H9 (cell line): ENCODE results near the gene PARL. TPM values are rescaled to one million over a fixed set of nuclear protein-coding genes. Genes with fewer than 3 reads are reported as not detected.

Experiments used
- DNase-seq: peaks from one replicate; pipeline ENCODE4 v3.0.0-alpha.2; 2017
- H2AFZ ChIP-seq: one replicate; pipeline ENCODE4 v1.6.1; 2013; ENCODE audit warnings: mild to moderate bottlenecking, low read length, control low read depth, moderate library complexity
- H2AK5ac ChIP-seq: 2 replicates; pipeline ENCODE4 v1.6.1; 2013; ENCODE audit warnings: low read length, control low read depth, mixed read lengths; ENCODE audit not compliant: insufficient read length
- H2BK120ac ChIP-seq: one replicate; pipeline ENCODE4 v1.6.1; 2013; ENCODE audit warnings: low read depth, mild to moderate bottlenecking, low read length, control low read depth, inconsistent platforms; ENCODE audit not compliant: poor library complexity, severe bottlenecking
- H2BK12ac ChIP-seq: 2 replicates; pipeline ENCODE4 v1.6.1; 2013; ENCODE audit warnings: low read length, control low read depth, mixed read lengths, low read depth; ENCODE audit not compliant: insufficient read length
- H2BK15ac ChIP-seq: 2 replicates; pipeline ENCODE4 v1.6.1; 2013; ENCODE audit warnings: low read depth, low read length, control low read depth
- H2BK20ac ChIP-seq: one replicate; pipeline ENCODE4 v1.6.1; 2013; ENCODE audit warnings: low read depth, mild to moderate bottlenecking, low read length, control low read depth, inconsistent platforms; ENCODE audit not compliant: poor library complexity, severe bottlenecking
- H2BK5ac ChIP-seq: 2 replicates; pipeline ENCODE4 v1.6.1; 2013; ENCODE audit warnings: low read length, control low read depth, mixed read lengths; ENCODE audit not compliant: insufficient read length
- H3K14ac ChIP-seq: 2 replicates; pipeline ENCODE4 v1.6.1; 2013; ENCODE audit warnings: low read length, control low read depth; ENCODE audit not compliant: insufficient read depth
- H3K18ac ChIP-seq: 2 replicates; pipeline ENCODE4 v1.6.1; 2013; ENCODE audit warnings: low read depth, mild to moderate bottlenecking, mixed read lengths, low read length, control low read depth; ENCODE audit not compliant: insufficient read length
- H3K23ac ChIP-seq: 2 replicates; pipeline ENCODE4 v1.6.1; 2013; ENCODE audit warnings: low read length, control low read depth, mixed read lengths, low read depth; ENCODE audit not compliant: insufficient read length
- H3K23me2 ChIP-seq: 2 replicates; pipeline ENCODE4 v1.6.1; 2013; ENCODE audit warnings: low read depth, mild to moderate bottlenecking, mixed read lengths, low read length, control low read depth; ENCODE audit not compliant: insufficient read length, poor library complexity, severe bottlenecking
- H3K27ac ChIP-seq: 2 replicates; pipeline ENCODE4 v1.5.1; 2013; ENCODE audit warnings: low read length, control low read depth, mixed read lengths, low read depth; ENCODE audit not compliant: insufficient read length
- H3K27me3 ChIP-seq: 2 replicates; pipeline ENCODE4 v1.6.1; 2013; ENCODE audit warnings: low read length, control low read depth, inconsistent platforms; ENCODE audit not compliant: insufficient read depth
- H3K4ac ChIP-seq: 2 replicates; pipeline ENCODE4 v1.6.1; 2013; ENCODE audit warnings: low read depth, mild to moderate bottlenecking, control low read depth, inconsistent platforms, low read length, moderate library complexity
- H3K4me1 ChIP-seq: 2 replicates; pipeline ENCODE4 v1.6.1; 2013; ENCODE audit warnings: low read length, control low read depth, inconsistent platforms; ENCODE audit not compliant: insufficient read depth
- H3K4me2 ChIP-seq: 2 replicates; pipeline ENCODE4 v1.6.1; 2013; ENCODE audit warnings: low read length, control low read depth, mixed read lengths; ENCODE audit not compliant: insufficient read length, insufficient read depth
- H3K56ac ChIP-seq: 2 replicates; pipeline ENCODE4 v1.6.1; 2013; ENCODE audit warnings: low read depth, mild to moderate bottlenecking, mixed read lengths, low read length, control low read depth; ENCODE audit not compliant: insufficient read length
- H3K79me1 ChIP-seq: 2 replicates; pipeline ENCODE4 v1.6.1; 2013; ENCODE audit warnings: low read depth, mild to moderate bottlenecking, moderate library complexity, low read length, control low read depth, inconsistent platforms; ENCODE audit not compliant: insufficient read depth, poor library complexity, severe bottlenecking
- H3K79me2 ChIP-seq: 2 replicates; pipeline ENCODE4 v1.6.1; 2013; ENCODE audit warnings: low read length, control low read depth, inconsistent platforms; ENCODE audit not compliant: insufficient read depth
- H3K9ac ChIP-seq: 2 replicates; pipeline ENCODE4 v1.6.1; 2013; ENCODE audit warnings: low read length, control low read depth, mixed read lengths; ENCODE audit not compliant: insufficient read length; ENCODE audit errors: extremely low read depth
- H3K9me3 ChIP-seq: one replicate; pipeline ENCODE4 v1.6.1; 2013; ENCODE audit warnings: low read depth, low read length, inconsistent platforms; ENCODE audit not compliant: control insufficient read depth
- H3T11ph ChIP-seq: one replicate; pipeline ENCODE4 v1.6.1; 2013; ENCODE audit warnings: mild to moderate bottlenecking, low read length, control low read depth, inconsistent platforms
- H4K20me1 ChIP-seq: one replicate; pipeline ENCODE4 v1.6.1; 2013; ENCODE audit not compliant: control insufficient read depth, insufficient read length, insufficient read depth
- H4K5ac ChIP-seq: 2 replicates; pipeline ENCODE4 v1.6.1; 2013; ENCODE audit warnings: low read depth, mild to moderate bottlenecking, mixed read lengths, low read length, control low read depth; ENCODE audit not compliant: insufficient read length
- H4K8ac ChIP-seq: replicated peaks from 2 replicates; pipeline ENCODE4 v1.6.1; 2013; ENCODE audit warnings: low read length, control low read depth, mixed read lengths, low read depth; ENCODE audit not compliant: insufficient read length
- H4K91ac ChIP-seq: 2 replicates; pipeline ENCODE4 v1.6.1; 2013; ENCODE audit warnings: low read depth, mild to moderate bottlenecking, moderate library complexity, mixed read lengths, low read length, control low read depth; ENCODE audit not compliant: insufficient read length
- H3K27ac Mint-ChIP-seq, 3 experiments: 2 replicates in 2 of 3; 3 replicates in 1 of 3; pipeline ENCODE4 v1.8.0; 2020 to 2021; ENCODE audit warnings: mixed read lengths in 3 of 3, mild to moderate bottlenecking in 1 of 3, moderate library complexity in 1 of 3
- H3K27me3 Mint-ChIP-seq: 2 replicates; pipeline ENCODE4 v1.8.0; 2021; ENCODE audit warnings: low read depth, mild to moderate bottlenecking, moderate library complexity, mixed read lengths
- H3K36me3 Mint-ChIP-seq, 3 experiments: 2 replicates in 2 of 3; 3 replicates in 1 of 3; pipeline ENCODE4 v1.8.0; 2020 to 2021; ENCODE audit warnings: low read depth in 3 of 3, mixed read lengths in 3 of 3; ENCODE audit not compliant: insufficient read depth in 1 of 3
- H3K4me1 Mint-ChIP-seq, 2 experiments: 2 replicates each; pipeline ENCODE4 v1.8.0; 2020; ENCODE audit warnings: mixed read lengths in 2 of 2
- H3K4me3 Mint-ChIP-seq, 2 experiments: 2 replicates in 1 of 2; 3 replicates in 1 of 2; pipeline ENCODE4 v1.8.0; 2020 to 2021; ENCODE audit warnings: mild to moderate bottlenecking in 2 of 2, mixed read lengths in 2 of 2, moderate library complexity in 1 of 2
- H3K9me3 Mint-ChIP-seq, 2 experiments: 2 replicates in 1 of 2; 3 replicates in 1 of 2; pipeline ENCODE4 v1.8.0; 2020; ENCODE audit warnings: mild to moderate bottlenecking in 2 of 2, mixed read lengths in 2 of 2, moderate library complexity in 1 of 2
- CTCF ChIP-seq: fragments of 200-600 bp; sonication (generic); conservative IDR thresholded peaks from 3 replicates; pipeline ENCODE4 v1.8.0; 2021; ENCODE audit warnings: antibody characterized with exemption, mild to moderate bottlenecking
- WGBS: extraction: QIAGEN DNeasy Blood & Tissue Kit; methylation state at CpG from one replicate; pipeline ENCODE4 v1.1.7; 2013; ENCODE audit warnings: missing lambda C conversion rate, low lambda C conversion rate, mixed read lengths; ENCODE audit not compliant: insufficient read length; ENCODE audit errors: extremely low coverage; 5-methylcytosine and 5-hydroxymethylcytosine counted together
- total RNA-seq: library from RNA; stranded (reverse); gene quantifications from 2 replicates; pipeline ENCODE4 v1.2.1, GENCODE V29; 2021

Gene PARL
- total RNA-seq, 1 experiment from 2014 or later, result 94.5 TPM

- Histone ChIP-seq H3K79me2 (peaks cover 19% of the 10 kb centered on the region; the same call in 1 of the 2 replicates), H3K18ac (no peak overlapping the region), H2BK15ac (no peak overlapping the region; the same call in 1 of the 2 replicates), H3K23me2 (peaks cover 11% of the 10 kb centered on the region), H3K56ac (no peak overlapping the region), H3K27me3 (no peaks in the 10 kb centered on the region), H4K5ac (no peak overlapping the region), H2BK120ac (no peak overlapping the region), H4K20me1 (no peaks in the 10 kb centered on the region), H3K4ac (no peak overlapping the region), H4K8ac (no peak overlapping the region), H3K14ac (no peak overlapping the region), H2BK20ac (no peak overlapping the region), H3K9me3 (no peaks in the 10 kb centered on the region), H2AK5ac (no peak overlapping the region), H2AFZ (no peak overlapping the region), H2BK12ac (no peak overlapping the region), H3K9ac (no peak overlapping the region), H2BK5ac (no peak overlapping the region), H3K4me2 (no peak overlapping the region), H3K79me1 (no peaks in the 10 kb centered on the region), H3K27ac (no peak overlapping the region), H3K4me1 (no peaks in the 10 kb centered on the region; the same call in 1 of the 2 replicates), H3K23ac (no peak overlapping the region), H3T11ph (no peak overlapping the region), H4K91ac (no peak overlapping the region)
- peaks cover 21 to 22% of the 10 kb centered on the region in 2 experiments for H3K4me1 Mint-ChIP-seq
- TF ChIP-seq CTCF, result no peak
- H3K27me3 Mint-ChIP-seq, result peaks cover 18% of the 10 kb centered on the region
- no peak overlapping the region for H3K27ac Mint-ChIP-seq
- WGBS, result no CpG with 5 or more reads among the region's 10 CpGs
- no peak for DNase-seq
- H3K4me3 Mint-ChIP-seq, result peak overlapping the region in 1 of 2 experiments; percentile 7; a peak in 2 of 5 replicates
- H3K36me3 Mint-ChIP-seq, result no peaks in the 10 kb centered on the region; a peak in 2 of 7 replicates
- H3K9me3 Mint-ChIP-seq, result no peaks in the 10 kb centered on the region
Measured at GRCh38 chr3:183885766-183886165, 1.1 kb upstream of the PARL start.
